NCI-H1417 treated with DMSO at 0.1 percent for 48 hours (cell line): ENCODE results near the gene MALT1.

Source experiments
- DNase-seq: peaks from one replicate; lab custom pipeline; 2025; lab: John Stamatoyannopoulos, UW

Gene MALT1

DNA sequence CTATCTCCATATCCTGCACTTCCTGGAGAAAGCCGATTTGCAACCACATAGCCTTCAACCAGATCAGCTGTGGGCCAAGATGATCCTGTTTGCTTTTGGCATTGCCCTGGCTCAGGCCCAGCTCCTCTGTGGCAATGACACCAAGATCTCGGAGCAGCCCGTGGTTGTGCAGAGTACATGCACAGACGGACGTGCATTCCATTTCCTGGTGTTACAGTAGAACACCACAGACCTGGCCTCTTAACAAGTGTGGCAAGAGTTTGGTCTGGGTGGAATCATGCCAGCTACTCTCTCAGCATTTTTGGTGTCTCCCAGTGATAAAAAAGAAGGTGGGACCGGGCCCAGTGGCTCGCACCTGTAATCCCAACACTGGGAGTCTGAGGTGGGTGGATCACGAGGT, 20.0 kb downstream of the MALT1 start:
- DNase-seq: no peak

DNA sequence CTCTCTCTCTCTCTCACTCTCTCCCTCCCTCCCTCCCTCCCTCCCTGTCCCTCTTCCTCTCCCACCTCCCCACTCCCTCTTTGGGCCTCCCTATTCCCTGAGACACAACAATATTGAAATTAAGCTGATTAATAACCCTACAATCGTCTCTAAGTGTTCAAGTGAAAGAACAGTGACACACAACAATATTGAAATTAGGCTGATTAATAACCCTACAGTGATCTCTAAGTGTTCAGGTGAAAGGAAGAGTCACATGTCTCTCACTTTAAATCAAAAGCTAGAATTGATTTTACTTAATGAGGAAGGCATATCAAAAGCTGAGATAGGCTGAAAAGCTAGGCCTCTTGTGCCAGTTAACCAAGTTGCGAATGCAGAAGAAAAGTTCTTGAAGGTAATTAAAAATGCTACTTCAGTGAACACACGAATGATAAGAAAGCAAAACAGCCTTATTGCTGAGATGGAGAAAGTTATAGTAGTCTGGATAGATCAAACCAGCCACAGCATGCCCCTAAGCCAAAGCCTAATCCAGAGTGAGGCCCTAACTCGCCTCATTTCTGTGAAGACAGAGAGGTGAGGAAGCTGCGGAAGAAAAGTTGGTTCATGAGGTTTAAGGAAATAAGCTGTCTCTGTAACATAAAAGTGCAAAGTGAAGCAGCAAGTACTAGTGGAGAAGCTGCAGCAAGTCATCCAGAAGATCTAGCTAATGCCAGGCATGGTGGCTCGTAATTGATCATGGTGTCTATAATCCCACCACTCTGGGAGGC, 21.3 kb downstream of the MALT1 start:
- DNase-seq: no peak

DNA sequence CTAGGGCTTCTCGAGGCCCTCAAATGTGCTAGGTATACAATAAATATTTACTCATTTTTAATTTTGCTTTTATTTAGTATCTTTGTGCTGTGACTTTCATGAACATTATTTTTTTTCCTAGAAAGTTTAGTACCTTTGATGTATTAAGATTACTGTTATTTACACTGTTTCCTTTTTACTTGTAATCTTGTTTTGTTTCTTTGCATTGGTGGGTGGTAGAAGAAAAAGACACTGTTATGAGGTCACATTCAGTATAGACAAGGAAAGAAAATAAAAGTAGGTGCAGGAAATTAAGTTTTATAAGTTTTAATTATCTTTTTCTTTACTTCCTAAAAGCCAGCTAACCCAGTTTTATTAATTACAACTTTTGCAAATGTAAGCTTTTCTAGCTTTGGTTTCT, 23.0 kb downstream of the MALT1 start:
- no peak for DNase-seq

DNA sequence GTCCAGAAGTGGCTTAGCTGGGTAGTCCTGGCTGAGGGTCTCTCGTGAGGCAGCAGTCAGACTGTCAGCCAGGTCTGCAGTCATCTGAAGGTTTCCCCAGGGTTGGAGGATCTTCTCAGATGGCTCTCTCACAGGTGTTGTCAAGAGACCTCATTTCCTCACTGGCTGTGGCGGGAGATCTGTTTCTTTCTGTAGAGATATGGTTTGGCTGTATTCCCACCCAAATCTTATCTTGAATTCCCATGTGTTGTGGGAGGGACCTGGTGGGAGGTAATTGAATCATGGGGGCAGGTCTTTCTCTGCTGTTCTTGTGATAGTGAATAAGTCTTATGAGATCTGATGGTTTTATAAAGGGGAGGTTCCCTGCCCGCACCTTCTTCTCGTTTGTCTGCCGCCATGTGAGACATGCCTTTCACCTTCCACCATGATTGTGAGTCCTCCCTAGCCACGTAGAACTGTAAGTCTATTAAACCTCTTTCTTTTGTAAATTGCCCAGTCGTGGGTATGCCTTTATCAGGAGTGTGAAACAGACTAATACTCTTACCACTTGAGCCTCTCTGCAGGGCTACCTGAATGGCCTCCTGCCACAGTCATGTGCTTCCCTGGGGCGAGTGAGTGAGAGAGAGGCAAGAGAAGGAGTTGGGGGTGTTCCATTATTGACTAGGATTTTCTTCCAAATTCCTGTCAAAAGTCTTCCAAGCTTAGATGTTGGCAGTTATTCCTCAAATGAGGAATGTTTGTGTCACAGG, 23.6 kb downstream of the MALT1 start:
- DNase-seq: no peak

DNA sequence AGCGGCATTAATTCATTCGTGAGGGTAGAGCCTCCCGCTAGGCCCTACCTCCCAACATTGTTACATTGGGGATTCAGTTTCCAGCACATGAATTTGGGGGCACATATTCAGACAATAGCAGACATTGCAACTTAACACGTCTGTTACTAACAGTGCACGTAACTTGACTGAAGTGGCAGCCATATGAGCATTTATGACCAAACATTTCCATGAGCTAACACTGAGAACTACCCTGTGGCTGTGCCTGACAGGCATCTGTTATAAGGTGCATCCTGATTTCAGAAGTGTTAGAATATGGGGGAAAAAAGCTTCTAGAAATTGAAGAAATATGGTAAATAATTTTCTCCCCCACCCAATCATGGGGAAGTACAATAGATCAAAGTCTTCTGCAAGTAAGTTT, 24.5 kb downstream of the MALT1 start:
- DNase-seq: no peak

DNA sequence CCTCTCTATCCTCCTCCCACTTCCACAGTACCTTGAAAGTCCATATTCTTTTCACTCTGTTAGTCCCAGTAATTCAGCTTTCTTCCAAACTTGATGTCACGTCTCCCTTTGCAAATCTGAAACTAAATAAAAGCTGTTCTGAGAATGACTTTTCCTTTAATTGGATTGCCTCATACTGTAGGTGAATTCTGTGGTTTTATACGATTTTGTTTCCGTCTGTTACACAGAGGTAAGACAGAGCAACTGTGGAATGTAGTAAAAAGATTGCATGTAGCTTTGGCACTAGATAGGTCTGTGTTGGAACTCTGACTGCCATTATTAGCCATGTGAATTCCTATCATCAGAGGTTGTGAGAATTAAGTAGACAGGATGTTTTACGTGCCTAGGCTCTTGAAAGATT, 25.9 kb downstream of the MALT1 start:
- no peak for DNase-seq

DNA sequence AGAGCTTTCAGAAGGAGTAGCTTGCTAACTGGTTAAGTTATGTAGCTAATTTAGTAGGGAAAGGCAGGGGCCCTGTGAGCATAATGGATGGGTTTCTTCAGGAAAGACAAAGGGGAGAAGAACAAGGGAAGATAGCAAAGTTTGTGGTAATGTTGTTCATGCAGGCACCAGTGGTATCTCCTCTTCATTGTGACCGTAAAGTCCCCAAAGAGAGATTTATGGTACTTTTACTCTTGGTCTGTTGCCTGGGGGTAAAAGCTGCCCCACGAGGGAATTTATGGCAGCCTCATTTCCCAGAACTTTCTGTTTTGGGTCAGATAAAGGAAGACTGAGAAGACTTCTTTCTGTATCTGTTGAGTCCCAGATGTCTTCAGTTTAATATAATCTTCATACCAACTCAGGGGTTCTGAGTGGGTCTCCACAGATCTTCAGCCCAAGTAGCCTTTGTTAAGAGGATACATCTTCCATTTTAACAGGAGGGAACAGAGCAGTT, 27.5 kb downstream of the MALT1 start:
- DNase-seq: no peak

DNA sequence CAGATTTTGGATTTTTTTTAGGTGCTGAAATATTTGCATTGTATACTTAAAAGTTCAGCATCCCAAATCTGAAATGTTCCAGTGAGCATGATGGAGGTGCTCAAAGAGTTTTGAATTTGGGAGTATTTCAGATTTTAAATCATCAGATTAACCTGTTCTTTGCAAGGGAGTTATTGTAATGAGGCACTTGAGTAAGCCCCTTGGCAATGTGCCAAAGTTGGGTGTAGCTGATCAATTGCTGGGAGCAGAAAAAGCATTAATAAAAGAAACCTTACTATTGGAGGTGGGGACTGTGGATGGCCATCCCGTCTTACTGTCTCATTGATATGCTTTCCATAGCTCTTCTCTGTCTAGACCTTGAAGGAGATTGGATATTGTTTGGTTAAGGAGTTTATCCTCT, 28.3 kb downstream of the MALT1 start:
- no peak for DNase-seq

DNA sequence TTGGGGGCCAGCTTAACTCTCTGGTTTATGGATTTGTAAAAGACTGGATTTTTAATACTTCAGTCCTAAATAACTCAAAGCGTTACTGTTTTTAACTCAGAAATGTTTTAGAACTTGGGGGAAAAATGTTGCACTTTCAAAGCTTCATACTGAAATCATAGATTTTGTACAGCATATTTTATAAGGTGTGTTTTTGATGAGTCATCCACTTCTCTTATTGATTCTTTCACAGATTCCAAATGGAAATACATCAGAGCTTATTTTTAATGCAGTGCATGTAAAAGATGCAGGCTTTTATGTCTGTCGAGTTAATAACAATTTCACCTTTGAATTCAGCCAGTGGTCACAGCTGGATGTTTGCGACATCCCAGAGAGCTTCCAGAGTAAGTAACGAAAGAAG, 28.9 kb downstream of the MALT1 start:
- no peak for DNase-seq

DNA sequence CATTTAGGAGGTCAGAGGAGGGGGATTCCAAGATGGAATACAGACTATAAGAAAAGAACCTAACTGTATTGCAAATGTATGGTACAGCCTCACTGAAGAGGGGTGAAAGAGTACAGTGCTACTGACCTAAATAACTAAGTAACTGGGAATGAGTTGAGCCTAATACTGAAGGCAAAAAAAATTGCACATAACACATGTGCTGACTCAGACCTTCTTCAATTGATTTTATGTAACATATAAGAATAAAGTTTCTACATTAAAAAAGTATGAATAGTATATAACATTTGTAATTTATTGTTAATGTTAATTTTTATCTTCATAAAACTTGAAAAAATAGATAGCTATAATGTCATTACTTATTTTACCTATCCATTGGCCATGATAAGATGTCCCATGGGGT, 41.7 kb downstream of the MALT1 start:
- DNase-seq: no peak

DNA sequence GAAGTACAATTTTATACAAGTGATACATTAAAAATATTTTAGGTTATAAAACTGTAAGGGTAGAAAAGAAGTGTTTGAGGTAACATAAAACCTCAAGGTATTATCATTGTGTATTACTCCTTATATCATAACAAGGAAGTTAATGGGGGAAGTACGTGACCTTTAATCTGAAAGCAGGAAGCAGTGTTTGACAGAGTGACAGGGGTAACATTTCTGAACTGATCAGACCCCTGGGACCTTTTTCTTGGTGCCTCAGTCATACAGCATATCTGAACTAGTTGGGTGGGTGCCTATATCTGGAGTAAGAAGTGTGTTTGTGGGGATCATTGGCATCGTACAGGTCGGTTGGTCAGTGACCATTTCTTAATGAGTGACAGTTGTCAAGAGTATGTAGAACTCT, 43.0 kb downstream of the MALT1 start:
- no peak for DNase-seq

DNA sequence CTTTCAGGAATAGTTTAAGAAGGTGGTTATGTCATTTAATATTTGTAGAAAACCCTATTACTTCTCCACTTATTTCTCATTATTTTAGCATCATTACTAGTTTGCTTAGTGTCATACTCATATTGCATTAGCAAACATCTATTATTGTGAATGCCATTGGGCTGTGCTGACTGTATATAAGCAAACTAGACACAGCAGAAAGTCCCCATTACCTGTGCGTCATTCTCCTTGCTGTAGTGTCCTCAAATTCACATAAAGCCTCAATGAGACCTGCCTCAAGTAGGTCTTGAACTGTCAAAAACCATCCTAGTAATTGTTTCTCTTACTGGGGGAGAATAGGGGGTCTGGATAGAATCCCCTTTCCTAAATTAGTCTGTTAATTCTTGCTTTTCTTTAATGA, 43.6 kb downstream of the MALT1 start:
- no peak for DNase-seq

DNA sequence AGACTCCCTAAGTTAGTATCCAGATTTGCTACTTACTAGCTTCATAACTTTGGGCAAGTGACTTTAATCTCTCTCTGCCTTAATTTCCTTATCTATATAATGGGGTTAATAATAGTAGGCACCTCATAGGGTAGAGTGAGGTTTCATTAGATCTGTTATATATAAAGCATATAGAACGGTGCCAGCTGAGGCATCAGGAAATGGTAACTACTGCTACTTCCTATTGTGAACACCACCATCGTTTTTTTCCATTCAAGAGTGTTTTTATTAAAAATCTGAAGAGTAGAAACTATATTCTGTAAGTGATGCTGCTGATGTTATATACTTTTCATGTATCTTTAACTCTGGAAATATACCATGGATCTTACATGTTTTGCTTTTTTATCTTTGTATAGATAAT, 44.3 kb downstream of the MALT1 start:
- DNase-seq: no peak

DNA sequence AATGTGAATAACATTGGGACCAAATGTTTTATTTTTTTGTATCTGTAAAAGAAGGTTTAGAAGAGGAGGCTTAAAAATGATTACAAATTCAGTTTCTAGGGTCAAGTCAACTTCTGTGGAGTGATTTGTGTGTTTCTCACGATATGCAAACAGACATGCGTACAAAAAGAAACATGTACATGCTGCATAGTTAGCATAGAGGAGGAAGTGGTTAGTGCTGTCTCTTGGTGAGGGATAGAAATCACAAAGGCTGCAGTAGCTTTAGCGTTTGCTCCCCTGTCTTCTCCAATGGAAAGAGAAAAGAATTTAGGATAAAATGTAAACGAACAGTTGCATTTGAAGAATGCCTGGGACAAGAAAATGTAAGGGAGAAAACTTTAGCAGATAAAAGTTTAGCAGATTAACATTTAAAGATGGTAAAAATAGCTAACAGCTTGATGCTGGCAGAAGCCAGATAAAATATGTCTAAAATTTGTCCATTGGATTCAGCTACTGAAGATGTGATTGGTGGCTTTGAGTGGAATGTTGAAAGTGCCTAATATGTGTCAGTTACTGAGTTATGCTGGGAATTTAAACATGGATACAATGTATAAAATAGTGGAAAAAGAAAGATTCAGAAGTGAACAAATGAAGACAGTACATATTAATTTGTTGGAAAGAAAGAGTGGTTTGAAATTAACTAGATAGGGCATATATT, 44.9 kb downstream of the MALT1 start:
- no peak for DNase-seq

DNA sequence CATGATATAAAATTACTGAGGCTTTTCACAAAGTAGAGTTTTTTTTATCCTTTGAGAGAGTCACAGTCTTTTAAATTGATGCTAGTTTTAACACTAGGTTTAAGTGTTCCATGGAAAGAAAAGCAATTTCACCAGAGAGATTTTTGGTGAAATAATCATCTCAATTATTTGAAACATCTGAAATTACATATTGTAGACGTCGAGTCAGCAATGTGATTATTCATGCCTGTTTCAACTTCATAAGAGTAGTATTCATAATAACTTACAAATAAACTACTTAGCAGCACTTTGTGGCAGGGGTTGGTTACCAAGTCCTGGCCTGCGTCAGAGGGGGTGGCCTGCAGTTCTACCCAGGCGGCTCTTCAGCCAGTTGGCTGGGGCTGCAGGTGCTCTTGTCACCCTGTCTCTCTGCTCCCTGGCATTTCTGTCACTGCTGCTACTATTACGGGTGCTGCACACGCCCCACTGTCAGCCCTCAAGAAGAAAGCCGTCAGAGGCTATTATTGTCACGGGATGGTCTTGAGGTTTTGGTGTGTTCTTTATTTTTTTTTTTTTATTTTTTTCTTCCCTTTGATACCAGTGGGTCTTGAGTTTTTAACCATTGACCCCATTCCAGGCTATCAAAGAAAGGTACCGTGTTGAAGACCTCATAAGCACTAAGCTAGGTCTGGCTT, 50.4 kb downstream of the MALT1 start:
- DNase-seq: no peak

DNA sequence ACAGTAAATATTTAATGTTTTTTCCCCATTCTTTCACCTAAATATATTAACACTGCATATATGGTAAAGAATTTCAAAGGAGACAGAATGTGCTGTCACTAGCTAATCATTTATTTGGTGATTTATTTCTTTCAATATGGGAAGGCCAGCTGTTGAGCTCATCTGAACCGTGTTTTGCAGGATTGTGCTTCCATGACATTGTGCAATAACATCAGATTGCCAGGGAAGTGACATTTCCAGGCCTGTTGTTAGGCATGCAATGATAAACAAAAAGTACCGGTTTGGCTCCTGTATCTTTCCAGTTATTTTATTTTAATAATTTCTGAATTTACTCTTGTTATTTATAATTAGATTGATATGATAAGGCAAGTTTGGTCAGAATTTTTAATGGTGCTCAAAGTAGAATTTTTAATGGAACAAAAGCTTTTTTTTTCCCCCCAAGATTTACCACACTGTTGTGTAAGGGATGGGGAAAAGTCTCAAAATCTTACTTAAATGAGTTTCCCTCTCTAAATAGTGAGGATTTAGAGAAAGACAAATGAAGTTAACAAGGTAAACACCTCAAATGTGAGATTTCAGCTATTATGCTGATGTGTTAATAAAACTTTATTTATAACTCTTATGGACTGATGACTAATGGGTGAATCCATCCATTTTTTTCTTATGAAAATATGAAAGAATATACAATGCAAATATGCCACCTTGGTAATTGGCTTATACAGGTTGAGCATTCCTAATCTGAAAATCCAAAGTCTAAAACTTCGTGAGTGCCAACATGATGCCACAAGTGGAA, 52.7 kb downstream of the MALT1 start:
- DNase-seq: no peak

DNA sequence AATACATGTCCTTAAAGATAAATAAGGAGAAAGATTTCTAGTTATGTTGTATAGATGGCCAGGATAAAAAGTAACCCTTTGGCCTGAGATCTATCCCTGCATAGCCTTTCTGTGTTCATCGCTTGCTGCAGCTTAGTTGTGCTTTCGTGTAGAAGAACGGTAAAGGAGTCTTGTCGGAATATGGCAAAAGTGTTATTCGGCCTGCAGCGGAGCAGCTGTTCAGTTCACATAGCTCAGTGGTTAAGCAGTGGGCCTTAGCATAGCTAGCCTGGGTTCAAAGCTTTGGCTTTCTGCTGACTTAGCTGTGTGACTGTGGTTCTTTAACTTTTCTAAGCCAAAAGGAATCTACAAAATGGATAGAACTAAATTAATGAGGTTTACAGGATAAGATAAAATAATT, 55.4 kb downstream of the MALT1 start:
- DNase-seq: no peak

DNA sequence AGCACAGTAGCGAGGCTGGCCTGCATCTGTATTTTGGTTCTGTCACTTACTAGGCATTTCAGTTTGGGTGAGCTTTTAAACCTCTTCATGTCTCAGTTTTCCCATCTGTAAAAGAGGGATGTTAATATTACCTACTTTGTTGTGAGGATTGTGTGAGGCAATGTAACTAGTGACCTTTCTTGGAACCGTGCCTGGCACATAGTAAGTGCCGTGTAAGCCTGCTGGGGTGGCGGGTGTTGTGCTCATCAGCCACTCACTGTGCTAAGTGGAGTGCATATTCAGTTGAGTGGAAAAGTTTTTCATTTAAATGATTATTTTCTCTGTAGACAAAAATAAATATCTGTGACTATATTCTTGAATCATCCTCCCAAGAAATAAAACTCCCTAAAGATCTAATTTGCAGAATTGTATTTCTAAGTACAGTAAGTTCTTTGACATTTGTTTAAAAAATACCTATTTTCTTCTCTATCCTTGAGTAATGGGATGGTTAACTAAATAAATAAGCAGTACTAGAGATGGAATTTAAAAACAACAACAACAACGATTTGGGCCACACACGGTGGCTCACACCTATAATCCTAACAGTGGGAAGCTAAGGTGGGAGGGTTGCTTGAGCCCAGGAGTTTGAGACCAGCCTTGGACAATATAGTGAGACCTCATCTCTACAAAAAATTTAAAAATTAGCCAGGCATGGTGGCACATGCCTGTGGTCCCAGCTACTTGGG, 56.7 kb downstream of the MALT1 start:
- no peak for DNase-seq

DNA sequence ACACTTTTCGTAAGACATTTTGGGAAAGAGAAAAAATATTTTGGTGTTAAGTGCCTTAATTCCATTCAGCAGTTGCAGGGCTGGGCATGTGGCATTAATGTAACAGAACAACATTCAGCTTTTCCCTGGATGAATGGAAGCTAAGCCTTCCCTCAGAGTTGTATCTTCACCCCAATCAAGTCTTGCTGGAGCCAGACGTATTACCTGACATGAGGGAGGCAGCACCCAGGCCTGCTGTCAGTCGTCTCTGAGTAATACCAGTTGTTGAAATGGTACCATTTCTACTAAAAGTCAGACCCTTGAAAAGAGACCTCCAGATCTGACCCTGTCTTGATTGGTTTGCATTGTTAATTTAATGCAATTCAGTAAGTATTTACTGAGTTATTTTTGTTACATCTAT, 57.5 kb downstream of the MALT1 start:
- DNase-seq: no peak

DNA sequence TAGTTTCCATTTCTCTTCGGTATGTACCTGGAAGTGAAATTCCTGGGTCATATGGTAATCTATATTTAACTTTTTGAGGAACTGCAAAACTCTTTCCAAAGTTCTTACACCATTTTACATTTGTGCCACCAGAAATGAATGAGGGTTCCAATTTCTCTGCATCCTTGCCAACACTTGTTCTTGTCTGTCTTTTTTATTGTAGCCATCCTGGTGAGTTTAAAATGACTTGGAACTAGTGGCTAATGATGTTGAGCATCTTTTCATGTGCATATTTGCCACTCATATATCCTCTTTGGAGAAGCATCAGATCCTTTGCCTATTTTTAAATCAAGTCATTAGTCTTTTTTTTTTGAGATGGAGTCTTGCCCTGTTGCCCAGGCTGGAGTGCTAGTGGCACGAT, 59.4 kb downstream of the MALT1 start:
- no peak for DNase-seq

DNA sequence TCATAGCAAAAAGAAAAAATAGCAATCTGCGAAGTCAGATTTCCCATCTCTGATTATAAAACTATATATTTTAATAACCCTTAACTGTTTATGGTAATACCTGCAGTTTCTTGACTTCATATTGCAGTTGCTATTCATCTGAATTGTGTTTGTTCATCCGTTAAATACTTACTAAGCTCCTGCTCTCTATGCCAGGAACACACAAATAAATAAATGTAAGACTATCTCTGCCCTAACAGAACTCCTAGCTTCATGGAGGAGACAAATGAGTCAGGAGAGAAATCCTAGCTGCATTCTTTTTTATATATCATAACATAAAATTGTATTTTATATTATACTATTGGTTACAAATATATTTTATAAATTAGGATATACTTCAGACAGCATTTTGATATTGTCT, 61.2 kb downstream of the MALT1 start:
- DNase-seq: no peak
